T-cell (primary cell): ENCODE results near the gene RNF111. TPM values are rescaled to one million over a fixed set of nuclear protein-coding genes. Genes with fewer than 3 reads are reported as not detected.

Source experiments
- ATAC-seq, 4 experiments: fragments of 200-7000 bp in 3 of 4; fragments of 150-1000 bp in 1 of 4; cut with Tn5 transposase; replicated peaks in 1 of 4; 1 replicate in 3 of 4; 2 replicates in 1 of 4; pipeline ENCODE4 v1.10.0; 2021; ENCODE audit warnings: moderate library complexity in 3 of 4, mild to moderate bottlenecking in 2 of 4, moderate number of reproducible peaks in 1 of 4
- CTCF ChIA-PET, 2 donors: fragments of 300-600 bp; sonication (Branson Sonifier 250); formaldehyde crosslinking; loops; one replicate each; lab custom pipeline; 2022; ENCODE audit warnings: antibody characterized with exemption in 2 of 2; lab: Charles Lee
- POLR2A ChIA-PET, 2 donors: fragments of 300-600 bp; sonication (Branson Sonifier 250); formaldehyde crosslinking; loops; one replicate each; lab custom pipeline; 2022; ENCODE audit warnings: antibody characterized with exemption in 2 of 2; lab: Charles Lee
- DNase-seq, 35 experiments: peaks; one replicate each; pipeline versions ENCODE4 v3.0.0 to v3.0.0-alpha.2; 2013 to 2023
- H3K27ac ChIP-seq: one replicate; pipeline ENCODE4 v1.5.1; 2013; ENCODE audit warnings: low read length
- H3K27me3 ChIP-seq, 2 experiments: replicated peaks in 1 of 2; 1 replicate in 1 of 2; 2 replicates in 1 of 2; pipeline versions ENCODE4 v1.6.1 to v1.7.0; 2013; ENCODE audit warnings: low read length in 1 of 2, mixed read lengths in 1 of 2; ENCODE audit not compliant: control insufficient read depth in 2 of 2, insufficient read depth in 2 of 2; ENCODE audit errors: extremely low read depth in 1 of 2
- H3K36me3 ChIP-seq, 2 donors: 1 replicate in 1 of 2; 2 replicates in 1 of 2; pipeline versions ENCODE4 v1.6.1 to v1.7.0; 2013; ENCODE audit warnings: low read length in 1 of 2; ENCODE audit not compliant: control insufficient read depth in 2 of 2, insufficient read depth in 1 of 2; ENCODE audit errors: extremely low read depth in 1 of 2
- H3K4me1 ChIP-seq, 2 experiments: 1 replicate in 1 of 2; 2 replicates in 1 of 2; pipeline versions ENCODE4 v1.6.1 to v1.7.0; 2013; ENCODE audit warnings: low read length in 2 of 2, mixed read lengths in 1 of 2; ENCODE audit not compliant: insufficient read depth in 2 of 2, control insufficient read depth in 1 of 2; ENCODE audit errors: extremely low read depth in 1 of 2
- H3K4me3 ChIP-seq, 2 donors: 1 replicate in 1 of 2; 2 replicates in 1 of 2; pipeline versions ENCODE4 v1.5.1 to v1.7.0; 2013; ENCODE audit warnings: mild to moderate bottlenecking in 2 of 2, low read length in 1 of 2, moderate library complexity in 1 of 2; ENCODE audit not compliant: control insufficient read depth in 1 of 2; ENCODE audit errors: extremely low read depth in 1 of 2
- H3K9me3 ChIP-seq: 2 replicates; pipeline ENCODE4 v1.7.0; 2013
- H3K27ac Mint-ChIP-seq, 2 donors: one replicate each; pipeline ENCODE4 v1.8.0; 2020 to 2021; ENCODE audit warnings: mild to moderate bottlenecking in 2 of 2, mixed read lengths in 2 of 2
- H3K27me3 Mint-ChIP-seq, 2 donors: one replicate each; pipeline ENCODE4 v1.8.0; 2021 to 2022; ENCODE audit warnings: mixed read lengths in 2 of 2
- H3K36me3 Mint-ChIP-seq: one replicate; pipeline ENCODE4 v1.8.0; 2021; ENCODE audit warnings: mixed read lengths
- H3K4me1 Mint-ChIP-seq, 3 donors: one replicate each; pipeline ENCODE4 v1.8.0; 2020 to 2022; ENCODE audit warnings: mixed read lengths in 3 of 3, mild to moderate bottlenecking in 1 of 3
- H3K4me3 Mint-ChIP-seq, 3 donors: one replicate each; pipeline ENCODE4 v1.8.0; 2020 to 2022; ENCODE audit warnings: mild to moderate bottlenecking in 3 of 3, mixed read lengths in 3 of 3, moderate library complexity in 3 of 3
- H3K9me3 Mint-ChIP-seq, 3 donors: one replicate each; pipeline ENCODE4 v1.8.0; 2020 to 2022; ENCODE audit warnings: mixed read lengths in 3 of 3
- WGBS: methylation state at CpG from one replicate; pipeline ENCODE4 v1.1.5; 2013; ENCODE audit warnings: missing lambda C conversion rate; ENCODE audit not compliant: insufficient coverage; 5-methylcytosine and 5-hydroxymethylcytosine counted together
- total RNA-seq, 35 experiments: library from RNA in 6 of 35; stranded (reverse) in 6 of 35; fragments of 120-200 nt in 1 of 35; gene quantifications; one replicate each; pipeline versions ENCODE4 v1.2.1 to v1.2.4 and lab custom pipeline; 2013 to 2026

Gene RNF111
- total RNA-seq, 5 donors from 2014 or later (not counting 1 experiment from before 2014, with no cell fraction given), result 45.8 to 57.3 (median 54.3) TPM

DNA sequence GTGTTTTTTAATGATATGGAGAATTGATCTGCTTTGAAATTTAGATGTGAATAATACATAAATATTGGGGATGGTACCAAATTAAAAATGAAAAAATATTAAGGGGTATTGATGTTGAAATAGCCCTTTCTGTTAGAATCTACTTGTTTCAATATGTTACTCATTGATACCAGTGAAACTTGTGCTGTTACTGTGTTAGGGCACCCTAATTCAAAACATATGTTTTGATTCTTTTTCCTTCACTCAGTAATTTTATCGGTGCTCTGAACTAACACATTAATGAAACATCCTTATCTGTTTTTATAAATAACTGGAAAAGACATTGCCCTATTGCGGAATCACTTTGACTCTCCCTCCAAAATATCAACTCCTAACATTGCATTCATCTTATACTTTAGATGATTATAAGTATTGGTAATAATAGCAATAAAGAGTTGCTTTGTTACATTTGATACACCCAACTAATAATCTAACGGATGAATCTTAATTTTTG lies 65.5 kb downstream of the RNF111 start:
- no peaks in the 10 kb centered on the region for H3K9me3 ChIP-seq
- H3K27me3 ChIP-seq, result no peaks in the 10 kb centered on the region
- Mint-ChIP-seq H3K36me3 (peaks cover 49% of the 10 kb centered on the region), H3K9me3 (no peaks in the 10 kb centered on the region), H3K4me3 (no peak overlapping the region), H3K27ac (no peak overlapping the region), H3K4me1 (peaks cover 24 to 35% (median 29%) of the 10 kb centered on the region in 3 donors), H3K27me3 (no peaks in the 10 kb centered on the region)
- ChIA-PET CTCF (no interaction called here), POLR2A (interaction anchor here in 1 of 2 donors (0.6 kb wide), 1 partner anchor 24 kb away, joined by 3 read pairs; no protein-coding TSS in a partner anchor)
- peaks cover 7 to 45% of the 10 kb centered on the region in 2 donors for H3K36me3 ChIP-seq
- no peak for DNase-seq
- WGBS, result no CpG with 5 or more reads among the region's 3 CpGs
- peaks cover 3 to 5% of the 10 kb centered on the region in 2 experiments for H3K4me1 ChIP-seq
- no peak for ATAC-seq
- H3K27ac ChIP-seq, result no peak overlapping the region
- no peak overlapping the region for H3K4me3 ChIP-seq

DNA sequence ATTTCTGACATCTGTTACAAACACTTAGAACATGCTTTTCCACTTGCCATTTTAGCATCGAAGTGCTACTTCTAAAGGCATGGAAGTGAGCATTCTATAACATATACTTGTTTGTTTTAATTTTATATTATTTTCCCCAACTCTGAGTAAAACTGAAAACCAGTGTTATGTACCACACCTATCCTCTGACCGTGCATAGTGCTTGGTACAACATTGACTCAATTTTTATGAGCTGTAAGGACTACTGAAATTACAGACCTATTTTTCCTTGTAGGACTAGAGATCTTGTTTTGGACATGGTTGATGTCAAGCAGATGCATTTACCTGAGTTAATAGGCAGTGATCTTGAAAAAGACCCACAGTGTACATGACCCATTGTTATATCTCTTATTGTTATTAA lies 66.0 kb downstream of the RNF111 start:
- Mint-ChIP-seq H3K36me3 (peaks cover 48% of the 10 kb centered on the region), H3K4me1 (peaks cover 20 to 35% (median 28%) of the 10 kb centered on the region in 3 donors), H3K27ac (no peak overlapping the region), H3K4me3 (no peak overlapping the region), H3K27me3 (no peaks in the 10 kb centered on the region), H3K9me3 (no peaks in the 10 kb centered on the region)
- Histone ChIP-seq H3K4me1 (peaks cover 3 to 5% of the 10 kb centered on the region in 2 experiments), H3K27me3 (no peaks in the 10 kb centered on the region), H3K27ac (no peak overlapping the region), H3K4me3 (no peak overlapping the region), H3K36me3 (peaks cover 7 to 49% of the 10 kb centered on the region in 2 donors), H3K9me3 (no peaks in the 10 kb centered on the region)
- DNase-seq (no peak), ATAC-seq (no peak)
- CTCF ChIA-PET, result no interaction called here
- POLR2A ChIA-PET, result interaction anchor here (0.5 to 0.6 kb wide), 2 partner anchors 63 to 1988 kb away, joined by 3 to 10 read pairs; no protein-coding TSS in a partner anchor
- WGBS, result no CpG with 5 or more reads among the region's 2 CpGs

DNA sequence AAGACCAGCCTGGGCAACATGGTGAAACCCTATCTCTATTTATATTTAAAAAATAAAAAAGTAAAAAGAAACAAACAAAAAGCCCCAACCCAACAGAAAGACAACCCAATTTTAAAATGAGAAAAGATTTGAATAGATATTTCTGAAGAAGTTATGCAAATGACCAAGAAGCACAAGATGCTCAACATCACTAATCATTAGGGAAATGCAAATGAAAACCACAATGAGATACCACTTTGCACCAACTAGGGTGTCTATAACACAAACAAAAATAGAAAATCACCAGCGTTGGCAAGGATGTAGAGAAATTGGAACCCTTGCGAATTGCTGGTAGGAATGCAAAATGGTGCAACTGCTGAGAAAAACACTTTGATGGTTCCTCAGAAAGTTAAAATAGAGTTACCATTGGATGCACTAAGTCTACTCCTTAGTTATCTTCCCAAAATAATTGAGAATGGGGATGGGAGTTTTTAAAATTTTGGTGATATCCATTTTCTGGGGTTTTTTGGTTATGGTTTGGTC lies 71.7 kb downstream of the RNF111 start:
- Mint-ChIP-seq H3K4me3 (no peak overlapping the region), H3K9me3 (no peaks in the 10 kb centered on the region), H3K36me3 (peaks cover 52% of the 10 kb centered on the region), H3K27me3 (no peaks in the 10 kb centered on the region), H3K4me1 (peaks cover 0 to 3% (median 0%) of the 10 kb centered on the region in 3 donors), H3K27ac (no peak overlapping the region)
- no peak for DNase-seq
- no peak for ATAC-seq
- Histone ChIP-seq H3K4me1 (no peaks in the 10 kb centered on the region), H3K9me3 (no peaks in the 10 kb centered on the region), H3K36me3 (peaks cover 5 to 88% of the 10 kb centered on the region in 2 donors), H3K4me3 (no peak overlapping the region), H3K27me3 (no peaks in the 10 kb centered on the region), H3K27ac (no peak overlapping the region)
- POLR2A ChIA-PET, result no interaction called here
- CTCF ChIA-PET, result interaction anchor here in 1 of 2 donors (1.3 kb wide), 1 partner anchor 28 kb away, joined by 3 read pairs; no protein-coding TSS in a partner anchor
- no CpG with 5 or more reads among the region's 2 CpGs for WGBS

DNA sequence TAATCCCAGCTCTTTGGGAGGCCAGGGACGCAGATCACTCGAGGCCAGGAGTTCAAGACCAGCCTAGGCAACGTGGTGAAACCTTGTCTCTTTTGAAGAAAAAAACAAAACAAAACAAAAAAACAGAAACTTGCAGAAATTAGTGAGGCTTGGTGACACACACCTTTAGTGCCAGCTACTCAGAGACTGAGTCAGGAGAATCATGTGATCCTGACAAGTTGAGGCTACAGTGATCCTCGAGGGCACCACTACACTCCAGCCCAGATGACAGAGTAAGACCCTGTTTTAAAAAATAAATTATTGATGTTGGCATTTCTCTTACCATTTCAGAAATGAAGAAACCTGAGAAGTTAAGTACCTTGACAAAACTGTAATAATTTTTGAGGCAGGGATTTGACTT lies 72.9 kb downstream of the RNF111 start:
- Mint-ChIP-seq H3K27me3 (no peaks in the 10 kb centered on the region), H3K4me3 (no peak overlapping the region), H3K9me3 (no peaks in the 10 kb centered on the region), H3K36me3 (peaks cover 57% of the 10 kb centered on the region), H3K4me1 (peaks cover 0 to 3% (median 0%) of the 10 kb centered on the region in 3 donors), H3K27ac (no peak overlapping the region)
- Histone ChIP-seq H3K4me1 (no peaks in the 10 kb centered on the region), H3K27ac (no peak overlapping the region), H3K36me3 (peaks cover 2 to 83% of the 10 kb centered on the region in 2 donors), H3K4me3 (no peak overlapping the region), H3K9me3 (no peaks in the 10 kb centered on the region), H3K27me3 (no peaks in the 10 kb centered on the region)
- ChIA-PET CTCF (no interaction called here), POLR2A (interaction anchor here in 1 of 2 donors (0.6 kb wide), 1 partner anchor 334 kb away, joined by 4 read pairs; no protein-coding TSS in a partner anchor)
- ATAC-seq, result no peak
- 90% methylated on average over 3 of the region's 4 CpGs for WGBS
- DNase-seq, result no peak

DNA sequence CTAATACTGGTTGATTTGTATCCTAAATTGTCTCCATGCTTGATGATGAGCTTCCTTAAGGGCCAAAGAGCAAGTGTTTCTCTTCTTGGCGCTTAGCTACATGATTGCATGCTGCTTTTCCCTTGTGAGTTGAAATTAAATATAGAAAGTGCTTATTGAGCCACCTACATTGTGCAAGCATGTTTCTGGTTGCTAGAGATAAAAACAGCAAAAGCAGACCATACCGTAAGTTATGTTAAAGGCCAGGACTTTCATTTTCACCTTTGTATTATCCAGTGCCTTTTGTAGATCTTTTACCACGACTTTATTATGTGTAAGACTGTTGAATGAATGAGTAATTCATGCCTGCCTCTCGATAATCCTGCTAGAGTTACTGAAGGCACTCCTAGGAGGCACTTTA lies 75.6 kb downstream of the RNF111 start:
- ChIA-PET CTCF (no interaction called here), POLR2A (interaction anchor here in 1 of 2 donors (0.5 to 0.6 kb wide), 2 partner anchors 147 to 1015 kb away, joined by 3 to 4 read pairs; no protein-coding TSS in a partner anchor)
- no peak overlapping the region for H3K4me3 Mint-ChIP-seq
- H3K4me1 Mint-ChIP-seq, result peaks cover 0 to 3% (median 0%) of the 10 kb centered on the region in 3 donors
- no peaks in the 10 kb centered on the region for H3K4me1 ChIP-seq
- no peak overlapping the region for H3K4me3 ChIP-seq
- H3K27me3 Mint-ChIP-seq, result no peaks in the 10 kb centered on the region
- 63% methylated on average over 2 of the region's 4 CpGs for WGBS
- no peak for ATAC-seq
- no peak for DNase-seq
- no peaks in the 10 kb centered on the region for H3K9me3 ChIP-seq
- H3K27ac ChIP-seq, result no peak overlapping the region
- H3K36me3 Mint-ChIP-seq, result peaks cover 63% of the 10 kb centered on the region
- no peaks in the 10 kb centered on the region for H3K9me3 Mint-ChIP-seq
- H3K27me3 ChIP-seq, result no peaks in the 10 kb centered on the region
- peaks cover 2 to 85% of the 10 kb centered on the region in 2 donors for H3K36me3 ChIP-seq
- peak overlapping the region in 1 of 2 donors; percentile 18 for H3K27ac Mint-ChIP-seq

DNA sequence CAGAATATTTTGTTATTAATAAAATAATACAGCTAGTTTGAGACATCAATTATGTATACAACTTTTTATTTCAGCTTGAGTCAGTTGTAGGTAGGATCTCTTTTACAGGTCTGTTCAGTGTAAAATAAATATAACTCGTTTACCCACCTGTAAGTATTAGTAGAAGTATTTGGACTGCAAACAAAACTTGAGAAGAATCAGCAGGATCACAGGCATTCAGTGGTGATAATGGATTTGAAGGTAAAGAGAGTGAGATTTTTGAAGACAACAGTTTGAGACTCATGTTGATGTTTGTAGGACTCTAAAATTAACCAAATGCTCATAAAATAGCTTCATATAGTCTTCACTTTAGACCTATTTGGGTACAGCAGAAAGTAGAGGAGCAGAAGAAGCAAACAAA lies 82.0 kb downstream of the RNF111 start:
- DNase-seq (no peak), ATAC-seq (no peak)
- peaks cover 0 to 2% (median 2%) of the 10 kb centered on the region in 3 donors for H3K4me1 Mint-ChIP-seq
- ChIA-PET POLR2A (interaction anchor here in 1 of 2 donors (0.7 kb wide), 1 partner anchor 195 kb away, joined by 6 read pairs; no protein-coding TSS in a partner anchor), CTCF (no interaction called here)
- Histone ChIP-seq H3K9me3 (no peaks in the 10 kb centered on the region), H3K4me3 (no peak overlapping the region), H3K27ac (no peak overlapping the region), H3K36me3 (peaks cover 3 to 54% of the 10 kb centered on the region in 2 donors), H3K27me3 (no peaks in the 10 kb centered on the region), H3K4me1 (no peaks in the 10 kb centered on the region)
- peaks cover 64% of the 10 kb centered on the region for H3K36me3 Mint-ChIP-seq
- no peaks in the 10 kb centered on the region for H3K27me3 Mint-ChIP-seq
- WGBS, result no CpG with 5 or more reads among the region's 1 CpG
- no peak overlapping the region for H3K4me3 Mint-ChIP-seq
- H3K27ac Mint-ChIP-seq, result no peak overlapping the region
- no peaks in the 10 kb centered on the region for H3K9me3 Mint-ChIP-seq
